Dendritic cell treated with granulocyte-macrophage colony-stimulating factor and Interleukin-4, amounts not matched to agents 40 ng/mL and 50 ng/mL, for 4 days (primary cell): ENCODE results near the gene SHANK1.

Experiments used
- H3K27ac Mint-ChIP-seq: one replicate; pipeline ENCODE4 v1.8.0; 2022; ENCODE audit warnings: mild to moderate bottlenecking, mixed read lengths
- H3K27me3 Mint-ChIP-seq: one replicate; pipeline ENCODE4 v1.8.0; 2022; ENCODE audit warnings: mild to moderate bottlenecking, mixed read lengths
- H3K36me3 Mint-ChIP-seq: one replicate; pipeline ENCODE4 v1.8.0; 2022; ENCODE audit warnings: low read depth, mixed read lengths
- H3K4me1 Mint-ChIP-seq: one replicate; pipeline ENCODE4 v1.8.0; 2022; ENCODE audit warnings: low read depth, mixed read lengths
- H3K4me3 Mint-ChIP-seq: one replicate; pipeline ENCODE4 v1.8.0; 2022; ENCODE audit warnings: mild to moderate bottlenecking, moderate library complexity, mixed read lengths
- H3K9me3 Mint-ChIP-seq: one replicate; pipeline ENCODE4 v1.8.0; 2022; ENCODE audit warnings: mixed read lengths
- intact Hi-C: fragments of 100-400 bp; cut with micrococcal nuclease; formaldehyde crosslinking; loops from one replicate; pipeline ENCODE4 v1.15.0; 2022

SHANK1 gene

GRCh38 chr19:50723069-50723468 is 3.5 kb upstream of the SHANK1 start, which contains the start of gene CLEC11A:
Gene CLEC11A, plus strand, starts transcription at chr19:50723364. Its CDS starts 162 bp downstream, at chr19:50723526.
- H3K4me3 Mint-ChIP-seq = peak within 1 kb of the TSS; percentile 87
- H3K27me3 Mint-ChIP-seq = peaks cover 79% of the 10 kb centered on the region
- no peaks in the 10 kb centered on the region for H3K9me3 Mint-ChIP-seq
- H3K36me3 Mint-ChIP-seq = peaks cover 5% of the 10 kb centered on the region
- intact Hi-C loops = loop anchor here (10.0 kb wide), 1 partner anchor 82 kb away; no protein-coding TSS in a partner anchor
- H3K27ac Mint-ChIP-seq = peak within 1 kb of the TSS; percentile 74
- peaks cover 51% of the 10 kb centered on the region for H3K4me1 Mint-ChIP-seq

- Mint-ChIP-seq H3K4me1 (peaks cover 44% of the 10 kb centered on the region), H3K27ac (peak overlapping the region; percentile 74), H3K27me3 (peaks cover 79% of the 10 kb centered on the region), H3K9me3 (no peaks in the 10 kb centered on the region), H3K36me3 (peaks cover 5% of the 10 kb centered on the region), H3K4me3 (peak overlapping the region; percentile 87)
- intact Hi-C loops = loop anchor here (10.0 kb wide), 1 partner anchor 82 kb away; no protein-coding TSS in a partner anchor
Observed at GRCh38 chr19:50722201-50723013, 2.8 kb upstream of the SHANK1 start.

- Mint-ChIP-seq H3K9me3 (no peaks in the 10 kb centered on the region), H3K27ac (no peak overlapping the region), H3K27me3 (peaks cover 79% of the 10 kb centered on the region), H3K36me3 (peaks cover 5% of the 10 kb centered on the region), H3K4me3 (no peak overlapping the region), H3K4me1 (peaks cover 43% of the 10 kb centered on the region)
- intact Hi-C loops = loop anchor here (10.0 kb wide), 1 partner anchor 83 kb away; no protein-coding TSS in a partner anchor
Observed at GRCh38 chr19:50721441-50722137, 2.0 kb upstream of the SHANK1 start.

GRCh38 chr19:50720921-50721381 is 1.3 kb upstream of the SHANK1 start:
- Mint-ChIP-seq H3K27ac (no peak overlapping the region), H3K36me3 (peaks cover 5% of the 10 kb centered on the region), H3K4me3 (no peak overlapping the region), H3K9me3 (no peaks in the 10 kb centered on the region), H3K4me1 (peaks cover 39% of the 10 kb centered on the region), H3K27me3 (peaks cover 82% of the 10 kb centered on the region)
- intact Hi-C loops = loop anchor here (10.0 kb wide), 1 partner anchor 84 kb away; no protein-coding TSS in a partner anchor

GRCh38 chr19:50720181-50720920 is 749 bp upstream of the SHANK1 start:
- intact Hi-C loops = loop anchor here (10.0 kb wide), 1 partner anchor 84 kb away; no protein-coding TSS in a partner anchor
- Mint-ChIP-seq H3K4me1 (peaks cover 33% of the 10 kb centered on the region), H3K27ac (peak overlapping the region; percentile 16), H3K27me3 (peaks cover 82% of the 10 kb centered on the region), H3K4me3 (peak overlapping the region; percentile 24), H3K9me3 (no peaks in the 10 kb centered on the region), H3K36me3 (peaks cover 4% of the 10 kb centered on the region)

- peaks cover 74% of the 10 kb centered on the region for H3K27me3 Mint-ChIP-seq
- H3K27ac Mint-ChIP-seq = no peak overlapping the region
- no peaks in the 10 kb centered on the region for H3K9me3 Mint-ChIP-seq
- intact Hi-C loops = no loop called here
- no peaks in the 10 kb centered on the region for H3K36me3 Mint-ChIP-seq
- peaks cover 27% of the 10 kb centered on the region for H3K4me1 Mint-ChIP-seq
- no peak overlapping the region for H3K4me3 Mint-ChIP-seq
Observed at GRCh38 chr19:50719119-50719435, 525 bp downstream of the SHANK1 start.

GRCh38 chr19:50718255-50719118 is 1.1 kb downstream of the SHANK1 start:
- Mint-ChIP-seq H3K4me3 (peak overlapping the region; percentile 20), H3K27me3 (peaks cover 68% of the 10 kb centered on the region), H3K27ac (no peak overlapping the region), H3K36me3 (no peaks in the 10 kb centered on the region), H3K4me1 (peaks cover 22% of the 10 kb centered on the region), H3K9me3 (no peaks in the 10 kb centered on the region)
- intact Hi-C loops = no loop called here

GRCh38 chr19:50717891-50718254 is 1.7 kb downstream of the SHANK1 start:
- peaks cover 15% of the 10 kb centered on the region for H3K4me1 Mint-ChIP-seq
- intact Hi-C loops = no loop called here
- H3K4me3 Mint-ChIP-seq = no peak overlapping the region

GRCh38 chr19:50717026-50717723 is 2.4 kb downstream of the SHANK1 start:
- peaks cover 58% of the 10 kb centered on the region for H3K27me3 Mint-ChIP-seq
- intact Hi-C loops = no loop called here
- H3K4me1 Mint-ChIP-seq = peaks cover 9% of the 10 kb centered on the region
- no peak overlapping the region for H3K27ac Mint-ChIP-seq
- no peaks in the 10 kb centered on the region for H3K36me3 Mint-ChIP-seq
- H3K4me3 Mint-ChIP-seq = no peak overlapping the region
- H3K9me3 Mint-ChIP-seq = no peaks in the 10 kb centered on the region

More at GRCh38 chr19:50717891-50718254, 1.7 kb downstream of the SHANK1 start:
- peaks cover 64% of the 10 kb centered on the region for H3K27me3 Mint-ChIP-seq
- no peaks in the 10 kb centered on the region for H3K36me3 Mint-ChIP-seq
- no peaks in the 10 kb centered on the region for H3K9me3 Mint-ChIP-seq
- H3K27ac Mint-ChIP-seq = no peak overlapping the region

GRCh38 chr19:50716178-50717025 is 3.2 kb downstream of the SHANK1 start:
- Mint-ChIP-seq H3K27ac (no peak overlapping the region), H3K27me3 (peaks cover 51% of the 10 kb centered on the region)
- intact Hi-C loops = no loop called here

GRCh38 chr19:50713556-50714236 is 5.9 kb downstream of the SHANK1 start:
- intact Hi-C loops = no loop called here
- Mint-ChIP-seq H3K27me3 (peaks cover 33% of the 10 kb centered on the region), H3K36me3 (no peaks in the 10 kb centered on the region), H3K4me1 (no peaks in the 10 kb centered on the region), H3K4me3 (no peak overlapping the region), H3K27ac (no peak overlapping the region), H3K9me3 (no peaks in the 10 kb centered on the region)

More at GRCh38 chr19:50716178-50717025, 3.2 kb downstream of the SHANK1 start:
- H3K4me1 Mint-ChIP-seq = peaks cover 9% of the 10 kb centered on the region
- no peak overlapping the region for H3K4me3 Mint-ChIP-seq
- H3K36me3 Mint-ChIP-seq = no peaks in the 10 kb centered on the region
- no peaks in the 10 kb centered on the region for H3K9me3 Mint-ChIP-seq
